Jurkat, Clone E6-1 (cell line): Measurements from ENCODE around the gene TMEM213.

Experiments used
- DNase-seq: peaks from one replicate; pipeline ENCODE4 v3.0.0-alpha.2; 2011; ENCODE audit warnings: low read depth, low spot score
- H3K4me3 ChIP-seq: 2 replicates; pipeline ENCODE4 v1.5.1; 2011; ENCODE audit warnings: mild to moderate bottlenecking, low read length, control low read depth, moderate library complexity

TMEM213 gene

GRCh38 chr7:138832966-138833365 is 35.2 kb downstream of the TMEM213 start:
- no peak for DNase-seq
- H3K4me3 ChIP-seq: no peak overlapping the region

- H3K4me3 ChIP-seq: no peak overlapping the region
- no peak for DNase-seq
These were observed 35.8 kb downstream of the TMEM213 start for GRCh38 chr7:138833596-138833995.

- no peak for DNase-seq
- H3K4me3 ChIP-seq: no peak overlapping the region
These were observed 36.8 kb downstream of the TMEM213 start for GRCh38 chr7:138834583-138834982.

GRCh38 chr7:138835087-138835486 is 37.3 kb downstream of the TMEM213 start:
- DNase-seq: no peak
- H3K4me3 ChIP-seq: no peak overlapping the region

GRCh38 chr7:138837627-138838026 is 39.8 kb downstream of the TMEM213 start:
- H3K4me3 ChIP-seq: no peak overlapping the region
- DNase-seq: no peak

- DNase-seq: no peak
These were observed 40.4 kb downstream of the TMEM213 start for GRCh38 chr7:138838166-138838565.

GRCh38 chr7:138842111-138842510 is 44.3 kb downstream of the TMEM213 start:
- no peak overlapping the region for H3K4me3 ChIP-seq
- no peak for DNase-seq

More at GRCh38 chr7:138838166-138838565, 40.4 kb downstream of the TMEM213 start:
- no peak overlapping the region for H3K4me3 ChIP-seq

- no peak overlapping the region for H3K4me3 ChIP-seq
- DNase-seq: no peak
These were observed 46.1 kb downstream of the TMEM213 start for GRCh38 chr7:138843632-138844580.

- no peak for DNase-seq
These were observed 47.9 kb downstream of the TMEM213 start for GRCh38 chr7:138845711-138846110.

GRCh38 chr7:138848056-138848980 is 50.5 kb downstream of the TMEM213 start:
- no peak overlapping the region for H3K4me3 ChIP-seq
- DNase-seq: no peak

More at GRCh38 chr7:138845711-138846110, 47.9 kb downstream of the TMEM213 start:
- H3K4me3 ChIP-seq: no peak overlapping the region

- no peak for DNase-seq
- H3K4me3 ChIP-seq: no peak overlapping the region
These were observed 51.9 kb downstream of the TMEM213 start for GRCh38 chr7:138849701-138850100.

GRCh38 chr7:138852469-138852868 is 54.7 kb downstream of the TMEM213 start:
- H3K4me3 ChIP-seq: no peak overlapping the region
- no peak for DNase-seq

- no peak for DNase-seq
- no peak overlapping the region for H3K4me3 ChIP-seq
These were observed 55.7 kb downstream of the TMEM213 start for GRCh38 chr7:138853448-138853847.

GRCh38 chr7:138854115-138854645 is 56.4 kb downstream of the TMEM213 start:
- DNase-seq: no peak
- no peak overlapping the region for H3K4me3 ChIP-seq

GRCh38 chr7:138857728-138858127 is 59.9 kb downstream of the TMEM213 start:
- H3K4me3 ChIP-seq: no peak overlapping the region

GRCh38 chr7:138861051-138861450 is 63.3 kb downstream of the TMEM213 start:
- no peak for DNase-seq
- H3K4me3 ChIP-seq: no peak overlapping the region

More at GRCh38 chr7:138857728-138858127, 59.9 kb downstream of the TMEM213 start:
- DNase-seq: no peak

GRCh38 chr7:138863931-138864330 is 66.1 kb downstream of the TMEM213 start:
- H3K4me3 ChIP-seq: no peak overlapping the region
- no peak for DNase-seq

GRCh38 chr7:138864667-138865066 is 66.9 kb downstream of the TMEM213 start:
- no peak for DNase-seq
- no peak overlapping the region for H3K4me3 ChIP-seq

GRCh38 chr7:138865843-138866242 is 68.0 kb downstream of the TMEM213 start:
- no peak for DNase-seq
- H3K4me3 ChIP-seq: no peak overlapping the region
